ENCODE data around the gene ZNF740. TPM values are rescaled to one million over a fixed set of nuclear protein-coding genes. Genes with fewer than 3 reads are reported as not detected.

The ZNF740 gene
- total and polyA plus RNA-seq, 2 of the 8 experiments (the other 6 are each of a cell fraction or from before 2014, with no cell fraction given), result 8.2 to 40.0 TPM

DNA sequence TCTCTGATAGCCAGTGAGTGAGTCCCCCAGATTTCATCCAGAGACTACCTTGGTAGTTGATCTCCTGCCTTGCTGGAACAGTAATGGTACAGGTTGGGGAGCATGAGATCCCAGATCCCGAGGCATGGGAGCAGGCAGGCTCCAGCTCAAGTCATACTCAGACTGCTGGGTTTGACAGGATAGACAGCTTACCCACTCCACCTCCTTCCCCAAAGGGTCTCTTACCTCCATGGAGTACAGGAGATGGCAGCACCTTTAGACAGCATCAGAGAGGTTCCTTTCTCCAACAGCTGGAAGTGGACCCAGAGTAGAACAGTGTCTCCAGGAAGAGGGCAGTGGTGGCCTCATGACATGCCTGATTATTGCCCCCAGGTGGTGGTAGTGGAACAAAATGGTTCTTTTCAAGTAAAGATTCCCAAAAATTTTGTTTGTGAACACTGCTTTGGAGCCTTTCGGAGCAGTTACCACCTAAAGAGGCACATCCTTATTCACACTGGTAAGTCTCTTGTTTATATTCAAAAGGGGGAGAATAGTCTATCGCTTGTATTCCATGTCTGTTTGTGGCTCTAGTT lies 5.1 kb downstream of the ZNF740 start:
- WGBS, 2 experiments (ENCODE audit: extremely low coverage in 1 of 2, insufficient coverage in 1 of 2, insufficient read length in 1 of 2, insufficient replicate concordance in 2 of 2, low coverage in 1 of 2, low lambda C conversion rate in 2 of 2, missing lambda C conversion rate in 1 of 2), result 84% methylated on average over 3 of the region's 3 CpGs; no CpG with 5 or more reads in 1 of the 2 experiments
- H4K8ac ChIP-seq (ENCODE audit: extremely low read depth, insufficient read depth, low read length), result no peak overlapping the region; the same call in 1 of the 2 replicates
- DNase-seq (ENCODE audit: low read depth in 1 of 2, low spot score in 2 of 2) (no peak), FAIRE-seq (no peak)
- no peak overlapping the region for H3K14ac ChIP-seq (ENCODE audit: insufficient read length)
- no peak overlapping the region for H2AK5ac ChIP-seq (ENCODE audit: low read depth, low read length)
- CTCF ChIA-PET (ENCODE audit: partially characterized antibody), result interaction anchor here (0.7 to 11.1 kb wide), 11 partner anchors 8 to 136 kb away, joined by 3 to 164 read pairs (median 5); partner anchors contain the start of genes AAAS and ITGB7
- peaks cover 12 to 56% (median 36%) of the 10 kb centered on the region in 4 experiments for H3K36me3 ChIP-seq (ENCODE audit: control insufficient read depth in 2 of 4, insufficient read depth in 4 of 4, low read length in 3 of 4)
- H3K79me2 ChIP-seq (ENCODE audit: control insufficient read depth in 1 of 2, insufficient read depth in 2 of 2, low read length in 2 of 2), result peaks cover 0 to 11% of the 10 kb centered on the region in 2 experiments; a peak in 2 of 4 replicates
- no peak overlapping the region for H3K4ac ChIP-seq (replicated peaks; ENCODE audit: insufficient read length, low read depth, low read length)
- H3K9ac ChIP-seq (replicated peaks in 1 of 4; ENCODE audit: extremely low read depth in 1 of 4, low read depth in 3 of 4, low read length in 3 of 4), result no peak overlapping the region
- no peak overlapping the region for H3K56ac ChIP-seq (replicated peaks; ENCODE audit: insufficient read length, low read depth, low read length)
- peaks cover 1% of the 10 kb centered on the region; the same call in 1 of the 2 replicates for H3K23me2 ChIP-seq (ENCODE audit: low read depth, low read length)
- H2AFZ ChIP-seq (ENCODE audit: low read length), result no peak overlapping the region
- no peak overlapping the region for H2BK5ac ChIP-seq (ENCODE audit: low read depth, low read length)
- POLR2A ChIA-PET (ENCODE audit: partially characterized antibody), result interaction anchor here (0.9 to 1.1 kb wide), 3 partner anchors 41 to 136 kb away, joined by 4 to 5 read pairs (median 4); partner anchors contain the start of gene AAAS
- no peak overlapping the region for H2BK20ac ChIP-seq (ENCODE audit: low read length)
- no peak overlapping the region for H3K4me3 ChIP-seq (ENCODE audit: extremely low read depth in 1 of 4, insufficient read depth in 2 of 4, low read depth in 3 of 4, low read length in 4 of 4)
- no peaks in the 10 kb centered on the region for H3K9me3 ChIP-seq (ENCODE audit: insufficient read depth in 2 of 2, low read depth in 1 of 2, low read length in 1 of 2)
- H3K79me1 ChIP-seq (ENCODE audit: low read depth, low read length), result peaks cover 2% of the 10 kb centered on the region; the same call in 1 of the 2 replicates
- no peaks in the 10 kb centered on the region for H3K27me3 ChIP-seq (replicated peaks in 1 of 4; ENCODE audit: control insufficient read depth in 3 of 4, extremely low read depth in 1 of 4, insufficient read depth in 3 of 4, low read length in 3 of 4)
- H3K4me1 ChIP-seq (replicated peaks in 1 of 4; ENCODE audit: control insufficient read depth in 3 of 4, insufficient read depth in 4 of 4, low read length in 3 of 4), result peaks cover 0 to 10% (median 7%) of the 10 kb centered on the region in 4 experiments; a peak in 5 of 7 replicates
- H2BK12ac ChIP-seq (ENCODE audit: low read depth, low read length), result no peak overlapping the region
- H3K18ac ChIP-seq (ENCODE audit: extremely low read depth, low read length), result no peak overlapping the region
- H4K91ac ChIP-seq (replicated peaks; ENCODE audit: insufficient read length, low read length), result no peak overlapping the region
- no peak overlapping the region for H4K5ac ChIP-seq (ENCODE audit: insufficient read length, low read depth, low read length)
- H3K23ac ChIP-seq (ENCODE audit: insufficient read length), result no peak overlapping the region
- no peak overlapping the region for H3K27ac ChIP-seq (ENCODE audit: low read depth, low read length)
- no peak overlapping the region for H2BK15ac ChIP-seq (ENCODE audit: low read length)
- TF ChIP-seq CTCF (IDR thresholded peaks at IDR 0.05; ENCODE audit: control extremely low read depth in 1 of 3, insufficient read depth in 1 of 3, low read depth in 1 of 3, low read length in 3 of 3) (0 out of 4 replicates have a peak, but pooled peaks of 1 of the 3 experiments have one; percentile 7), TAF7 (optimal IDR thresholded peaks at IDR 0.05; ENCODE audit: borderline replicate concordance, low read depth, low read length) (no peak)
- peaks cover 2 to 13% of the 10 kb centered on the region in 2 experiments for H4K20me1 ChIP-seq (replicated peaks in 1 of 2; ENCODE audit: control insufficient read depth in 1 of 2, insufficient read depth in 2 of 2, low read length in 2 of 2)
- no peak overlapping the region for H2BK120ac ChIP-seq (replicated peaks; ENCODE audit: low read depth, low read length)
- H3K4me2 ChIP-seq (ENCODE audit: insufficient read depth in 1 of 2, low read depth in 2 of 2, low read length in 2 of 2), result no peak overlapping the region
